Measurements from ENCODE around the gene HEXIM1. TPM values are rescaled to one million over a fixed set of nuclear protein-coding genes. Genes with fewer than 3 reads are reported as not detected.

Gene HEXIM1
- total and polyA plus RNA-seq, 7 donors = 21.6 to 60.9 (median 41.0) TPM

DNA sequence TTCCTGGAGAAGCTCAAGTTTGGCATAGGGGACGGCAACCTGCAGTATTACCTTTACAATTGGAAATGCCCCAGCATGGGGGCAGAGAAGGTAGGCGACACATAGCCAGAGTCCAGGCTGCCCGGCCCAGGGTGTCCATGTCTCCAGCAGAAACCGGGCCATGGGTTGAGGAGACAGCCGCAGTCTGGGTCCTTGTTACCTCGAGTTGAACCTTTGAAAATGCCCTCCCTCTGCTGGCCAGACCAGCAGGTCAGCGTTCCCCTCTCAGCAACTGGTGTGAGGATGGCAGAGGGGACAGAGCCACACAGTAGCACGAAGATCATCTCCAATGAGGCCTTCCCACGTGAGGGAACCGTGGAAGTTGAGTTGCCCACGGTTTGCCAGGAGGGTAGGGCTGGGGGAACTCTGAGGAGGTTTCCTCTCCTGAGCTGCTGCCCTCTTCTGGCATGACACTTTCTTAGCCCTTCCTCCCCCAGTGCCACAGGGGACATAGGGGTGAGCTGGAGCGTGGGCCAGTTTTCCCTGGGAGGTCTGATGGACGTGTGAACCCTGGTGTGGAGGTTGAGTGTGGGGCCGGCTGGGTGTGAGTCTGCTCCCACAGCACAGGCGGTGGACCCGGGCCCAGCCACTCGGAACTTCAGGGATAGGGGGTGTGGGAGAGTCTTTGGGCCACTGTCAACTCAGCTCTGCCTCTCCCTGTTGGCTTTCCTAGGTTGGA is 43.2 kb upstream of the HEXIM1 start:
- Histone ChIP-seq H3K27me3 (no peaks in the 10 kb centered on the region), H3K27ac (peak overlapping the region; percentile 5 to 87 (median 32)), H3K4me1 (peaks cover 0 to 40% (median 31%) of the 10 kb centered on the region in 4 donors), H3K9me3 (no peaks in the 10 kb centered on the region), H3K4me3 (no peak overlapping the region), H3K36me3 (peaks cover 28 to 87% (median 57%) of the 10 kb centered on the region in 4 donors)
- 80 to 88% methylated on average over 17 of the region's 17 CpGs for WGBS, 2 donors
- no peak for TF ChIP-seq EP300 (IDR thresholded peaks at IDR 0.05)
- no peak for TF ChIP-seq POLR2A (IDR thresholded peaks at IDR 0.05)
- TF ChIP-seq, protein P1, sequence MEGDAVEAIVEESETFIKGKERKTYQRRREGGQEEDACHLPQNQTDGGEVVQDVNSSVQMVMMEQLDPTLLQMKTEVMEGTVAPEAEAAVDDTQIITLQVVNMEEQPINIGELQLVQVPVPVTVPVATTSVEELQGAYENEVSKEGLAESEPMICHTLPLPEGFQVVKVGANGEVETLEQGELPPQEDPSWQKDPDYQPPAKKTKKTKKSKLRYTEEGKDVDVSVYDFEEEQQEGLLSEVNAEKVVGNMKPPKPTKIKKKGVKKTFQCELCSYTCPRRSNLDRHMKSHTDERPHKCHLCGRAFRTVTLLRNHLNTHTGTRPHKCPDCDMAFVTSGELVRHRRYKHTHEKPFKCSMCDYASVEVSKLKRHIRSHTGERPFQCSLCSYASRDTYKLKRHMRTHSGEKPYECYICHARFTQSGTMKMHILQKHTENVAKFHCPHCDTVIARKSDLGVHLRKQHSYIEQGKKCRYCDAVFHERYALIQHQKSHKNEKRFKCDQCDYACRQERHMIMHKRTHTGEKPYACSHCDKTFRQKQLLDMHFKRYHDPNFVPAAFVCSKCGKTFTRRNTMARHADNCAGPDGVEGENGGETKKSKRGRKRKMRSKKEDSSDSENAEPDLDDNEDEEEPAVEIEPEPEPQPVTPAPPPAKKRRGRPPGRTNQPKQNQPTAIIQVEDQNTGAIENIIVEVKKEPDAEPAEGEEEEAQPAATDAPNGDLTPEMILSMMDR (IDR thresholded peaks at IDR 0.05) = no peak
- no peak for TF ChIP-seq POLR2AphosphoS5 (IDR thresholded peaks at IDR 0.05)
- DNase-seq = no peak
- intact Hi-C loops (cut with DNase I) = no loop called here

GRCh38 chr17:45106096-45106495 is 42.2 kb upstream of the HEXIM1 start:
- no peak overlapping the region for H3K4me3 ChIP-seq
- peaks cover 28 to 81% (median 55%) of the 10 kb centered on the region in 4 donors for H3K36me3 ChIP-seq
- H3K27ac ChIP-seq = peak overlapping the region in 3 of 4 donors; percentile 27 to 87 (median 54)
- intact Hi-C loops (cut with DNase I) = no loop called here
- peaks cover 0 to 50% (median 41%) of the 10 kb centered on the region in 4 donors for H3K4me1 ChIP-seq
- H3K27me3 ChIP-seq = no peaks in the 10 kb centered on the region
- DNase-seq = no peak
- WGBS, 2 donors = 89 to 93% methylated on average over 5 of the region's 5 CpGs
- no peaks in the 10 kb centered on the region for H3K9me3 ChIP-seq
- TF ChIP-seq EP300 (IDR thresholded peaks at IDR 0.05) (peak in 1 of 4 donors; percentile 9), POLR2AphosphoS5 (IDR thresholded peaks at IDR 0.05) (peak in 2 of 4 donors; percentile 19 to 36), POLR2A (IDR thresholded peaks at IDR 0.05) (no peak)
- TF ChIP-seq, protein P1 (IDR thresholded peaks at IDR 0.05) = no peak

GRCh38 chr17:45106582-45106981 is 41.7 kb upstream of the HEXIM1 start:
- Histone ChIP-seq H3K27me3 (no peaks in the 10 kb centered on the region), H3K9me3 (no peaks in the 10 kb centered on the region), H3K36me3 (peaks cover 28 to 76% (median 54%) of the 10 kb centered on the region in 4 donors), H3K4me3 (no peak overlapping the region), H3K27ac (peak overlapping the region in 3 of 4 donors; percentile 27 to 87 (median 54)), H3K4me1 (peaks cover 0 to 55% (median 46%) of the 10 kb centered on the region in 4 donors)
- WGBS, 2 donors = 91 to 92% methylated on average over 5 of the region's 5 CpGs
- DNase-seq = no peak
- intact Hi-C loops (cut with DNase I) = no loop called here
- TF ChIP-seq, protein P1 (IDR thresholded peaks at IDR 0.05) = no peak
- TF ChIP-seq POLR2AphosphoS5 (IDR thresholded peaks at IDR 0.05) = no peak
- no peak for TF ChIP-seq EP300 (IDR thresholded peaks at IDR 0.05)
- no peak for TF ChIP-seq POLR2A (IDR thresholded peaks at IDR 0.05)

- TF ChIP-seq POLR2A (IDR thresholded peaks at IDR 0.05) (no peak), POLR2AphosphoS5 (IDR thresholded peaks at IDR 0.05) (peak in 1 of 4 donors; percentile 6)
- intact Hi-C loops (cut with DNase I) = no loop called here
- peak overlapping the region in 3 of 4 donors; percentile 42 to 87 (median 84) for H3K27ac ChIP-seq
- peaks cover 0 to 64% (median 54%) of the 10 kb centered on the region in 4 donors for H3K4me1 ChIP-seq
- 89 to 90% methylated on average over 13 of the region's 13 CpGs for WGBS, 2 donors
- no peaks in the 10 kb centered on the region for H3K9me3 ChIP-seq
- DNase-seq = no peak
- H3K27me3 ChIP-seq = no peaks in the 10 kb centered on the region
- H3K36me3 ChIP-seq = peaks cover 28 to 74% (median 51%) of the 10 kb centered on the region in 4 donors
- no peak overlapping the region for H3K4me3 ChIP-seq
Observed at GRCh38 chr17:45107293-45108010, 40.8 kb upstream of the HEXIM1 start.

- Histone ChIP-seq H3K9me3 (no peaks in the 10 kb centered on the region), H3K27ac (peak overlapping the region in 3 of 4 donors; percentile 42 to 87 (median 84)), H3K4me1 (peaks cover 0 to 66% (median 54%) of the 10 kb centered on the region in 4 donors), H3K36me3 (peaks cover 24 to 74% (median 51%) of the 10 kb centered on the region in 4 donors), H3K27me3 (no peaks in the 10 kb centered on the region), H3K4me3 (no peak overlapping the region)
- intact Hi-C loops (cut with DNase I) = no loop called here
- WGBS, 2 donors = 69 to 70% methylated on average over 9 of the region's 9 CpGs
- TF ChIP-seq, protein P1 (IDR thresholded peaks at IDR 0.05) = no peak
- no peak for TF ChIP-seq POLR2AphosphoS5 (IDR thresholded peaks at IDR 0.05)
- TF ChIP-seq POLR2A (IDR thresholded peaks at IDR 0.05) = no peak
- TF ChIP-seq EP300 (IDR thresholded peaks at IDR 0.05) = no peak
- DNase-seq = no peak
Observed at GRCh38 chr17:45108051-45108450, 40.2 kb upstream of the HEXIM1 start.
